Stimulated activated CD8-positive, alpha-beta memory T cell treated with anti-CD3 and anti-CD28 coated beads, Interleukin-4, amount 100 ng/mL, for 1 hour (primary cell): ENCODE measurements around the gene GLIPR1L2.
A peak's percentile ranks its signal among the peaks of the same experiment; 100 is the strongest.
"Not testable (repeated sequence)": the region's sequence is repeated elsewhere in the genome, so short reads cannot be mapped to it uniquely, and the experiment has no call there.

Source experiments
- DNase-seq, 2 donors: peaks; one replicate each; pipeline ENCODE4 v3.0.0-alpha.2; 2020; ENCODE audit warnings: low read depth in 2 of 2, low spot score in 1 of 2

GLIPR1L2 gene

DNA sequence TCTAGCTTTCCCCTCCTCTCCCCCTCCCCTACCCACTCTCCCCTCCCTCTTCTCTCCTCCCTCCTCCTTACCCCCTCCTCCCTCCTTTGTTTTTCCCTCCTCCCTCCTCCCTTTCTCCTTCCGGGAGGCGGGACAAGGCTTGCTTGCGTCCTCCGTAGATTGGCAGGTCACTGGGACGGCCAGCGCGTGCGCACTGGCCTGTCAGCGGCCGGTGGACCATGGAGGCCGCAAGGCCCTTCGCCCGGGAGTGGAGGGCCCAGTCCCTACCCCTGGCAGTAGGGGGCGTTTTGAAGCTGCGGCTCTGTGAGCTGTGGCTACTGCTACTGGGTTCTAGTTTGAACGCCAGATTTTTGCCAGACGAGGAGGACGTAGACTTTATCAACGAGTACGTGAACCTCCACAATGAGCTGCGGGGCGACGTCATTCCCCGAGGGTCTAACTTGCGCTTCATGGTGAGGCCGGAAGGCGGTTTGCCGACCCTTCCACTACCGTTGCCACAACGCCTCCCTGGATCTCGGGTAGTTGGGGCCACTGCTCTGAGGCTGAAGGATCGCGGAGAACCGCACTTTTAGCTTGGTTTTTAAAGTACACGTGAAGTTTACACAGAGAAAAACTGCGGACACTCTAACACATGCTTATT lies at the start of gene GLIPR1L2:
Gene GLIPR1L2 (plus strand): TSS at position 191 of the 640 bp plus-strand sequence. CDS start 28 bp downstream, at position 219.
- peak; percentile 60 to 76 for DNase-seq

DNA sequence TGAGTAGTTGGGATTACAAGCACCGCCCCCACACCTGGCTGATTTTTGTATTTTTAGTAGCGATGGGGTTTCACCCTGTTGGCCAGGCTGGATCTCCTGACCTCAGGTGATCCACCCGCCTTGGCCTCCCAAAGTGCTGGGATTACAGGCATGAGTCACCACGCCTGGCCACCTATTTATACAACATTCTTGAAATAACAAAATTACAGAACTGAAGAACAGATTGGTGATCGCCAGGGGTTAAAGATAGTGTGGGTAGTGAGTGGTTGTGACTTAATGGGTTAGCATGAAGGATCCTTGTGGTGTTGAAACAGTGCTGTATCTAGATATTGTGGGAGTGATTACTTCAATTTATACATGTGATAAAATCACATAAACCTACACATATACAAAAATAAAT lies 49.0 kb upstream of the GLIPR1L2 start:
- DNase-seq = no peak

GRCh38 chr12:75345531-75345930 lies 45.4 kb upstream of the GLIPR1L2 start:
- DNase-seq = no peak

DNA sequence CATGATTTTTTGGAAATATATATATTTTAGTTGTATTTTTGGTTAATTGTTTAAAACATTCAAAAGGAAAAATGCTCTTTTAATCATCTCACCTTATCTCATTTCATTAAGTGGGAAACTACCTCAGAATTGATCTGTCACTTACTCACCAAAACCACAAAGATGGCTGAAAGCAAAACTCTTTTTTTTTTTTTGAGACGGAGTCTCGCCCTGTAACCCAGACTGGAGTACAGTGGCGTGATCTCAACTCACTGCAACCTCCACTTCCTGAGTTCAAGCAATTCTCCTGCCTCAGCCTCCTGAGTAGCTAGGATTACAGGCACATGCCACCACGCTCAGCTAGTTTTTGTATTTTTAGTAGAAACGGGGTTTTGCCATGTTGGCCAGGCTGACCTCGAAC lies 44.7 kb upstream of the GLIPR1L2 start:
- DNase-seq = not testable (repeated sequence)

DNA sequence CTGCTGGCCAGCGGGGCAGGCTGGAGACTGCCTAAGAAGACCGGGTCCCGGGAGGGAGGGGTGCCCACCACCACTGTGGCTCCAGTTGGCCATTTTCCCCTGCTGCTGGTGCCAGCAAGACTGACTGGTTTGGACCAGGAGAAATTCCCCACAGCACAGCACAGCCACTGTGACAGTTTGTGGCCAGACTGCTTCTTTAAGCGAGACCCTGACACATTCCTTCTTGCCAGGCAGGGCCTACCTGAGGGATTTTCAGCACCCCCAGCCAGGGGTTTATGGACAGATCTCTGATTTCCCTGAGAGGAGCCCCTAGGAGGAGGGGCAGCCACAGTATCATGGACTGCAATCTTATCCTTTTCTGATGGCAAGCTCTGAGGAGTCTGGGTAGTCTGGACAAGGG lies 40.9 kb upstream of the GLIPR1L2 start:
- no peak for DNase-seq

DNA sequence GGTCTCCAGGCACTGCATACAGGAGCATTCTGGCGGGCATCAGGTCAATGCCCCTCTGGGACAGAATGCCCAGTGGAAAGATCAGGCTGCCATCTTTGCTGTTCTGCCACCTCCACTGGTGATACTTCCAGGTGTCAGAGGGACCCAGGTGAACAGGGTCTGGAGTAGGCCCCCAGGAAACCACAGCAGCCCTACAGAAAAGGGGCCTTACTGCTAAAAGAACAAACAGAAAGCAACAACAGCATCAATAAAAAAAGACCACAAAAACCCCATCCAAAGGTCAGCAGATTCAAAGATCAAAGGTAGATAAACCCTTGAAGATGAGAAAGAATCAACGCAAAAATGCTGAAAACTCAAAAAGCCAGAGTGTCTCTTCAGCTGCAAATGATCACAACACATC lies 40.5 kb upstream of the GLIPR1L2 start:
- no peak for DNase-seq

DNA sequence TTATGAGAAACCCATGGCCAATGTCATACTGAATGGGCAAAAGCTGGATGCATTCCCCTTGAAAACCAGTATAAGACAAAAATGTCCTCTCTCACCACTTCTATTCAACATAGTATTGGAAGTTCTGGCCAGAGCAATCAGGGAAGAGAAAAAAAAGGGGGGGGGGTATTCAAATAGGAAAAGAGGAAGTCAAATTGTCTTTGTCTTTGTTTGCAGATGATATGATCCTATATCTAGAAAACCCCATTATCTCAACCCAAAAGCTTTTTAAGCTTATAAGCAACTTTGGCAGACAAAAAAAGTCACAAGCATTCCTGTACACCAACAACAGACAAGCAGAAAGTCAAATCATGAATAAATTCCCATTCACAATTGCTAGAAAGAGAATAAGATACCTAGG lies 36.9 kb upstream of the GLIPR1L2 start:
- DNase-seq = no peak

- DNase-seq = no peak
Observed at GRCh38 chr12:75360920-75361319, 30.0 kb upstream of the GLIPR1L2 start.

- no peak for DNase-seq
Observed at GRCh38 chr12:75361408-75361807, 29.5 kb upstream of the GLIPR1L2 start.

DNA sequence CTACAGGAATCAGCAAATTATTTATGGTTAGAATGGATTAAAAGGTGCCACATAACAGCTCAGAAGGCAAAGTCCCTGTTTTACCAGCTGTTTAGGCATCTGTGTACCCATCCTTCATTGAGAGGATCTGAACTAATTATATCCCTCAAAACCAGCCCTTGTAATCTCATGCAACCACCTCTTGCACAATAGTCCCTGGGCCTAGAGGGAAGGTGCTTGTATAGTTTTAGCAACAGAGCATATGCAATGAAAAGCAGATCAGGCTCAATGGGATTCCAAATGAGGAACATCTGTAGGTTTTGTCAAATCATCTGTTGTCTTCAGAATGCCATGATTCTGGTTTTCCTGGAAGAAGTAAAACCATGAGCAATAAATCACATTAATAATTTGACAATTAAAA lies 26.0 kb upstream of the GLIPR1L2 start:
- no peak for DNase-seq

DNA sequence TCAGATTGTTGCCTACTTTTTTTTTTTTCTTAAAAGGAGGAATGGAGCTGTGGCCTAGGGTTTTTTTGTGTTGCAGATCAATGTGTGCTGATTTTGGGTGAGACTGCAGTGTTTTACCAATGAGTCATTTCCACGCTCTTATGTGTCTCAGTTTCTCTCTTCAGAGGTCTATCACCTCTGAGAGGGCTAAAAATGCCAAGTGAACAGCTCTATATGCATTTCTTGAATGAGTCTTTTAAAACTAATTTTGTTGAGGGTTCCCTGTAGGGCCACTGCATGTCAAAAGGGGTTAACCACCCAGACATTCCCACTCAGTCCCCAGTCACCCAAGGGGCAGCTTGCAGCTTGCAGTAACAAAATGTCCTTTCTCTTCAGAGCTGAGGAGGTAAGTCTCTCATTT lies 24.3 kb upstream of the GLIPR1L2 start:
- no peak for DNase-seq

DNA sequence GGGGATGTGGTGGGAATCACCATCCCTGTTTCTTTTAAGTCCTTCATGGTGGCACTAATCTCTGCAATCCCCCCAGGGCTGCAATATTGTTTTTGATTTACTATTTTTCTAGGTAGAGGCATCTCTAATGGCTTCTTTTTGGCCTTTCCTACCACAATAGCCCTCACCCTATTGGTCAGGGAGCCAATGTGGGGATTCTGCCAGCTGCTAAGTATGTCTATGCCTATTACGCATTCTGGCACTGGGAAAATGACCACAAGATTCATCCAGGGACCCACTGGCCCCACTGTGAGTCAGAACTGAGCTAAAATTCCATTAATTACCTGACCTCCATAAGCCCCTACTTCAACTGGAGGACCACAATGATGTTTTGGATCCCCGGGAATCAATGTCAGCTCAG lies 15.9 kb upstream of the GLIPR1L2 start:
- DNase-seq = no peak

- no peak for DNase-seq
Observed at GRCh38 chr12:75378354-75378753, 12.5 kb upstream of the GLIPR1L2 start.

- DNase-seq = no peak
Observed at GRCh38 chr12:75389061-75389460, 1.8 kb upstream of the GLIPR1L2 start.

GRCh38 chr12:75389706-75390105 lies 1.2 kb upstream of the GLIPR1L2 start:
- no peak for DNase-seq

GRCh38 chr12:75390156-75390898 lies 562 bp upstream of the GLIPR1L2 start:
- DNase-seq = no peak

DNA sequence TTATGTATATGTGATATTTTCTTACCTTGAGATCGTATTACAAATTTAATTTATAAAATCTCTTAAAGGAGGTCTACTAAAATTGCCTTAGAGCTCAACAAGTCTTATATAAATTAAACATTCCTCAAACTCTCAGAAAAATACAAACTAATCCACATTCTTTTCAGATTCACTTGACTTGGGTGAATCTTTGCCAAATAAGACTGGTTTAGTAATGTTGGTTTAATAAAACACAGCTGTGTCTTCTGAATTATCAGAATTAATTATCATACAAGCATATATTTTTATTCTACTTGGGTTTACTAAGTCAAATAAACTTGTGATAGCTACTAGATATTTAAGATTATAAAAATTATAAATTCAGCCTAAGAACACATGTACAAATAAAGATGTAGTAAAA lies 13.3 kb downstream of the GLIPR1L2 start:
- DNase-seq = no peak

GRCh38 chr12:75407683-75408082 lies 16.8 kb downstream of the GLIPR1L2 start:
- DNase-seq = no peak

DNA sequence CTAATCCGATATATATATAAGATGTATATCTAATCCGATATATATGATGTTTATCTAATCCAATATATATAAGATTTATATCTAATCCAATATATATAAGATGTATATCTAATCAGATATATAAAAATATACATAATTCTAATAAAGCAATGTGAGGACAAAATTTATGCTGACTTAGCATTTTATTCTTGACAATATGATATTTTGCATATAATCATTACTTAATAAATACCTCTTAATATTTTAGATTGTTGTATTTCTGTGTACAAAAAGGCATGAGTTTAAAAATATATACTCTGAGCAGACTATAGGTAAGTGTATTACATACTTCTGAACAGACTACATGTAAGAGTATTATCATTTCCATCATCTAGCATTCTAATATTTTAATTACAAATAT lies 18.9 kb downstream of the GLIPR1L2 start:
- no peak for DNase-seq

- no peak for DNase-seq
Observed at GRCh38 chr12:75414671-75415070, 23.8 kb downstream of the GLIPR1L2 start.

DNA sequence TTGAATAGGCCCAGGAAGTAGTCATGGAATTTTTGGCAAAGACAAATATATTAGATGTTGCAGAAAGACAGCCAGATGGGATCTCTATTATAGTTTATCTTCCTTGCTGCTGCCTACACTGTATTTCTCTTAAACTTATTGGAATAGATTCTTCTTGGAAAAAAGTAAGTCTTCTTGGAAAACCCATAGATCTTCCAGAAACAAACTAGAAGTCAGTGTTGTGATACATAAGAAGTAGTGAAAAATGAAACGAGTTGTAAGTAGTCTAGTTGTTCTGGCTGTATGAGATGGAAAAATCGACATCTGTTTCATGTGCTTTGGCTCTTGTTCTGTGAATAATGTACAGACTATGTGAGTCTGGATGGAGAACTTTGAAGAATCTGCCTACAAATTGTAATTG lies 29.0 kb downstream of the GLIPR1L2 start:
- DNase-seq = no peak

DNA sequence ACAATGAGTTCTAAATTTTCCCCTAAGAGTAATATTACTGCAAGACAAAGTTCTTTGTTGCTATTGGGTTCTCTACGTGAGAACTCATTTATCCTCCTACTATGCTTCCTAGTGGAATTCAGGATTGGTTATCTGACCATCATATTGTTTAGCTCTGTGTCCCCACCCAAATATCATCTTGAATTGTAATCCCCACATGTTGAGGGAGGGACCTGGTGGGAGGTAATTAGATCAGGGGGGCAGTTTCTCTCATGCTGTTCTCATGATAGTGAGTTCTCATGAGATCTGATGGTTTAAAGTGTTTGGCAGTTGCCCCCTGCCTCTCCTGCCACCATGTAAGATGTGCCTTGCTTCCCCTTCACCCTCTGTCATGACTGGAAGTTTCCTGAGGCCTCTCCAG lies 36.6 kb downstream of the GLIPR1L2 start:
- no peak for DNase-seq

GRCh38 chr12:75428767-75429166 lies 37.9 kb downstream of the GLIPR1L2 start:
- no peak for DNase-seq
